Stimulated activated CD4-positive, alpha-beta T cell treated with anti-CD3 and anti-CD28 coated beads, Interleukin-1b, Interleukin-23, amount 100 ng/mL, for 24 hours (primary cell): ENCODE data around the gene AGBL1.

Experiments used
- DNase-seq, 4 experiments: peaks; one replicate each; pipeline ENCODE4 v3.0.0-alpha.2; 2020; ENCODE audit warnings: low read depth in 4 of 4, low spot score in 1 of 4

Gene AGBL1

GRCh38 chr15:86235667-86236066 is 156.0 kb downstream of the AGBL1 start:
- DNase-seq: no peak

DNA sequence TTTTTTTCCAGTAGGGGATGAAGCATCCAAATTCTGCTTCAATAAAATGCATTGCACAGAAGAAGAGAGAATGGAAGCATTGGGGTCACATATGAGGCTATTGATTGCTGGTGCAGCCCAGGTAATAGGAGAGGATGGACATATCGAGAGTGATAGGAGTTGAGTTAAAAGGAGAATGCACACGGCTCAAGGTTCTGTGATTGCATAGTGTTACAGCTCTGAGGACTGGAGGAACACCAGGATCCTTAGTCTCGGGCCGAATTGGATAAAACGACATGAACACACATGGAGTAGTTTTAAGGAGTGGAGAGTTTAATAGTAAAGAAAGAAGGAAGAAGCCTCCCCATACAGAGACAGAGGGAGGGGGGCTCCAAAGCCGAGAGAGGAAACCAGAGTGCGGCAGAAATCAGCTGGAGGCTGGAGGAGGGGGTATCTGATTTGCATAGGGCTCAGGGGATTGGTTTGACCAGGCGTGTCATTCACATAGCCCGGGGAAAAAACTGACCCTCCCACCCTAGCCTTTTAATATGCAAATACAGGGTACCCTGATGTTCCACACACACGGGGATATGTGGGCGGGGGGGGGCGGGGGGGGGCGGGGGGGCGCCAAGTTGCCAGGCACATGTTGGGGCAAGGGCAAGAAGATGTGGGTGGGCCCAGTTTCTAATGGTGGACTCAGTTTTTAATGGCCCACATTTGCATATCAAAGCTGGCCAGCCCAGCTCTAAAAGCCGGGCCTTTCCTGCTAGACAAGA is 156.9 kb downstream of the AGBL1 start:
- no peak for DNase-seq

DNA sequence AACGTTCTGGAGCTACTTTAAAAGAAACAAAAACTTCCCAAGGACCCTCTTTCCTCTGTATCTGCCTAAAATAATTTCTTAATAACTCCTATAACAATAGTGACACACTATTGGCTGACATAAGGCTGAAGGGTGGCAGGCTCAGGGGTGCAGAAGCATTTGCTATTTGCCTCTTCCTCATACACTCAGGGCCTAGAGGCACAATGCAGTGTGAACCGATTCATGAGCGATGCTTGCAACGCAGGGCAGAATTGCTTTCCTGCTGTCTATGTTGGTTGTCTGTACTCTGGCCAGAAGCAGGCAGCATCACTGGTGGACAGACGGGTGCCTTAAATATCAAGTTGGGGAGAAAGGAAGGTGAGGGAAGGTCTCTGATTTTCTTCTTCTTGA is 157.4 kb downstream of the AGBL1 start:
- DNase-seq: no peak

DNA sequence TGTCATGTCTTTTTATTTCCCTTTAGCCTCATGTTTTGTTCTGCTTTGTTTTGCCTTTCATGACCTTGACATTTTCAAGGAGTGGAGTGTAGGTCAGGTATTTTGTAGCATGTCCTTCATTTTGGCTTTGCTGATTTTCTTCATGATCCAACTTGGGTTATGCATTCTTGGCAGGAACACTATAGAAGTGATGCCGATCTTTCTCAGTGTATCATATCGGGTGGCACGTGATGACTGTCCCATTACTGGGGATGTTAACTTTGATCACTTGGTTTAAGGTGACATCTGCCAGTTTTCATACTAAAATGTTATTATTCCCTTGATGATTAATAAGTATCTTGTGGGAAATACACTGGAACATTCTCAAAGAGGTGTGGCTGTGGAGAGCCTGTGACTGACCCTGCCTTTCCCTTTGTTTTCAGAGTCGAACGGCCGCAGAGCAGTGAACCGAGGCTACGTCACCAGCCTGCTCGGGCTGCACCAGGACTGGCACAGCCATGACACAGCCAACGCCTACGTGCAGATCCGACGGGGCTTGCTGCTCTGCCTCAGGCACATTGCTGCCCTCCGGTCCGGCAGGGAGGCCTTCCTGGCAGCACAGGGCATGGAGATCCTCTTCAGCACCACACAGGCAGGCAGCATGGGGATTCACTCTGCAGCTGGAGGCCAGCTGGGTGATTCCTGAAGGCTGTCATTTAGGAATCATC is 167.7 kb downstream of the AGBL1 start:
- no peak for DNase-seq

DNA sequence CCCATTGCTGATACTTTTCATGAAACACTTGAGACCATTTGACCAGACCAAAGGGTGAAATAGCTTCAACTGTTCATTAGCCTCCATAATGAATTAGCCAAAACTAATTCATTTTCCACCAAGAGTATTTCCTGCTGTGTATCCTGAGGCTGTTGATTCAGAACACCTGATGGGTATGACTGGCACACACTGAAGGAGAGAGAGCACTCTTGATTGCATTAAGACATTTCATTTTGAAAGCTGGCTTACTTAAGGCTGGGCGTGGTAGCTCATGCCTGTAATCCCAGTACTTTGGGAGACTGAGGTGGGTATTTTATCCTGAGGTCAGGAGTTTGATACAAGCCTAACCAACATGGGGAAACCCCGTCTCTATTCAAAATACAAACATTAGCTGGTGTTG is 175.6 kb downstream of the AGBL1 start:
- DNase-seq: no peak

GRCh38 chr15:86256628-86257027 is 177.0 kb downstream of the AGBL1 start:
- no peak for DNase-seq

- no peak for DNase-seq
Measured at GRCh38 chr15:86259589-86259988, 179.9 kb downstream of the AGBL1 start.

DNA sequence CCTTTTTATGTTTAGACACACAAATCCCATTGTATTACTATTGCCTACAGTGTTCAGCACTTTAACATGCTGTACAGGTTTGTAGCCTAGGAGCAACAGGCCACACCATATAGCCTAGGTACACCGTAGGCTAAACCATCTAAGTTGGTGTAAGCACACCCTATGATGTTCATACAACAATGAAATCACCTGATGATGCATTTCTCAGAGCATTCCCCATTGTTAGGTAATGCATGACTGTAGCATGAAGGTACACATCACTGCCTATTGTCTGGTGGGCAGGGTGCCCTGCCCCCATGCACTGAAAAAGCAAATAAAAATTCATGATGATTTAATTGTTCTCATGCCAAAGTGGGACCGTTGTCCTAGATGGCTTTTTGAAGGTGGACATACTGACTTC is 183.6 kb downstream of the AGBL1 start:
- DNase-seq: no peak

DNA sequence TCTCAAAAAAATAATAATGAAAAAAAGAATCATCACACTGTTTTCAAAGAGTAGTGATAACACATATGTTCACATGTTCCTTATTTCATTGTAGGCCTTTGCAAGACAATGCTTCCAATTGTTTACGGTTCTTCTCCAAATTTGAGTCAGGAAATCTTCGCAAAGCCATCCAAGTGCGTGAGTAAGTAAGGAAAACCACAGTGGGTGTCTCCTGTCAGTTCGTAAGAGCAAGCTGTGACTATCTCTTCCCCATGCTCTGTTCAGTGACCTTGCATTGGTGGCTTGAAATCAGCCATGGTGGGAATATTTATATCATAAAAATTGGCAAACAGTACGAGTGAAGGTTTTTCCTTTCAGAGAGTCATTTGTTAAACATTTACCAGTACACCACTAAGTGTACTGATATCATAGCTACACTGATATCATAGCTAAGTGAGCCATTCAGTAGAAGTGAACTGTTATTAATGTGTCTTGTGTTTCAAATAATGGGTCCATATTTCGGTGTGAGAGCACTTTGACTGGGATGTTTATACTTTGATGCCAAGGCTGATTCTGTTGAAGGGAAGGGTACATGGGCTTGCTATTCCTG is 187.3 kb downstream of the AGBL1 start:
- no peak for DNase-seq

- no peak for DNase-seq
Measured at GRCh38 chr15:86267892-86268291, 188.2 kb downstream of the AGBL1 start.

DNA sequence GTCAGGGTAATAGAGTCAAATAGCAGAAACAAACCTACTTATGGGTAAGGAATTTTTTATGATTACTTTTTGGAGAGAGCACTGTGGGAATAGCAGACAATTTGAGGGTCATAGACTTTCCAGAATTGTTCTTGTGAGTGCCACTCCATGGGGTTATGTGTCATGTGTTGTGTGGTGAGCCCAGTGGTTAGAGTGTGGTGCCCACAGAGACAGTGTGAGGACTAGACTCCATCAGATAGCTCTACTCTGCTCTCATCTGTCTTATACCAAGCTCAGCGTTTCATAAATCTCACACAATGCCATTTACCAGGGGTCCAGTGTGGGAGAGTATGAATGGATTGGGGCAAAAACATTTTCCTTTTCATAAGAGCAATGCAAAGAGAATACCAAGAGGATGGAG is 188.9 kb downstream of the AGBL1 start:
- no peak for DNase-seq

DNA sequence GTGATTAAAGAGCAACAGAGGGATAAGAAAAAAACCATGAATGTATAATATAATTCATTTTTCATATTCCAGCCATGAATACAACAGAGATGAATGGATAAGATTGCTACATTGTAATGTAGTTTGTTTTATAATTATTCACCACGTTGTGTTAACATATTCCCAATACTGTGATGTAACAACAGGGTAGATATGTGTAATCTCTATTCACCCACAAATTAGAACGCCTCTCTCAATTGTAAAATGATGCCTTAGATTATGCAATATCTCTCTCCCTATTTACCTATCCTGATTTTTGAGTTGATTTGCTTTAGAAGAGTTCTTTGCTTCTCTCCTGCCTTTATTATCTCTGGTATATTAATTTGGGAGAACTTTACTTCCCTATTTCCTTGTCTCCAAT is 193.6 kb downstream of the AGBL1 start:
- no peak for DNase-seq

GRCh38 chr15:86275361-86275760 is 195.7 kb downstream of the AGBL1 start:
- DNase-seq: no peak

DNA sequence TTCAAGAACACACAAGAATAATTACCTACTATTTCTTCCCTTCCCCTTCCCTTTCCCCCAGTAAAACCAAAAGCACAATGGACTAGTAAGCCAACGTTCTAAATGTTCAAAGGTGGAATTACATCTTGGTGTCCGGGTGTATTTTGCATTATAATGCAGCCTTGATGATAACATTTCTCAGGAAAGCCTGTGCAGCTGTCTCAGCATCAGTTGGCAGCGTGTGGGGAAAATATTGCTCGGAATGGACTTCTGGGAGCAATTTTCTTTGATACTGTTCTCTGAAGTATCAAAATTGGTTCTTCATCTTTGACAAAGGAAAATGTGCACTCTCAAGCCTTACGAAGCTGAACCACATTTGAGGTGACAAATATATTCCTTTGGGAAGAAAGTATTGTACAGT is 198.9 kb downstream of the AGBL1 start:
- no peak for DNase-seq

GRCh38 chr15:86284635-86285034 is 205.0 kb downstream of the AGBL1 start:
- DNase-seq: no peak

DNA sequence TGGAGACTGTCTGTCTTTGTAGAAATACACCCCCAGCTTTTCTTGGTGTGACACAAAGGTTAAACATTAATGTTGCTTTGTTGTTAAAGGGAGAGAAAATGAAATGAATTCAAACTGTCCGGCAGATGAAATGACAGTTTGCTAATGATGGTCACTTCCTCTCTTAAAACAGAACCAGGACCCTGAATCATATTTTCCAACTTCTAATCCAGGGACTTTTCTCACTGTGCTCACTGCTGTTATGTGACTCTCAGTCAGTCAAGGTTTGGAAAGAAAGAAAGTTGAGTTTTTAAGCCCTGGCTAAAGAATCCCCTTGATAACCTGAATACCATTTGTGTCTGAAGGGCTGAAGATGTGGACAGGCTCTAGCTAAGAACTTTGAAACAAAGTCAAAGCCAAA is 215.8 kb downstream of the AGBL1 start:
- no peak for DNase-seq

DNA sequence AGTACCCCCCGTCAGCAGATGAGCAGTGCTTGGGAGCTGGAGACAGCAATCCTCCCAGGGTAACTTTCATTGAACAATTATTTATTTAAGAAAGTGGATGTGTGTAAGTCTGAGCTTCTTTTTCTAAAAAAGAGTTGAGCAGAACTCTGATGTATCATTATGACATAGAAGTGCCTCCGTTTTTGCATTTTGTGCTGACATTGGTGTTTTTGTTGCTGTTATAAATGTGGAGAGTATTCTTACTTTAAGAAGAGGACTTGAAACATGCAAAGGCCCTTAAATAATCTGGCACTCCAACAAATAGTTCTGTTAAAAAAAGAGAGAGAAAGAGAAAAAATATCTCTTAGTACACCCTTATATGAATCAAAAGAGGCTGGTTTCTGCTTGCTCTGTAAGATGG is 217.1 kb downstream of the AGBL1 start:
- DNase-seq: no peak

GRCh38 chr15:86300390-86301125 is 220.9 kb downstream of the AGBL1 start:
- DNase-seq: no peak

GRCh38 chr15:86311568-86312280 is 232.1 kb downstream of the AGBL1 start:
- no peak for DNase-seq

- no peak for DNase-seq
Measured at GRCh38 chr15:86312486-86312885, 232.8 kb downstream of the AGBL1 start.

DNA sequence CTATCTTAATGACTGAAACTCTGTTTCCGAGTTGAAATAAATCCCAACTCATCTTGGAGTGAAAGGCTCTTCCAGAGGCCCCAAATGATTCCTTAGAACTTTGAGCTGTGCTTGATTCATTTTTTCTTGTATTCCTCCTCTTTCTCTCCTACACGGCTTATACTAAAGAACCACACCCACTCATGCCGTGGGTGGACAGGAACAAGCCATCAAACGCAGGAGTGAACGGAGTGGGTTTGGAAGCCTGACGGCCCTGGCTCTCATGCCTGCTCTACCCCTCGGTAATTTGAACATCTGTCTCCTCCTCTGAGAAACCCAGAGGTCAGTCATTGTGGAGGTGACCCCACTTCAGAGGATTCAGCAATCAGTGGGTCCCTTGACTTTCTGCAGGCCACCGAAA is 236.5 kb downstream of the AGBL1 start:
- DNase-seq: no peak
